CD4-positive, alpha-beta T cell (primary cell): ENCODE measurements around the gene DOCK4. TPM values are rescaled to one million over a fixed set of nuclear protein-coding genes. Genes with fewer than 3 reads are reported as not detected.

Experiments used
- ATAC-seq: fragments of 200-7000 bp; cut with Tn5 transposase; one replicate; pipeline ENCODE4 v1.10.0; 2022; ENCODE audit warnings: mild to moderate bottlenecking; ENCODE audit not compliant: poor library complexity
- CTCF ChIA-PET: fragments of 350-600 bp; sonication (Branson Sonifier 250); formaldehyde crosslinking; loops from one replicate; lab custom pipeline; 2021; ENCODE audit warnings: antibody characterized with exemption, inconsistent platforms; lab: Charles Lee
- POLR2A ChIA-PET: fragments of 350-600 bp; sonication (Branson Sonifier 250); formaldehyde crosslinking; loops from one replicate; lab custom pipeline; 2021; ENCODE audit warnings: antibody characterized with exemption, inconsistent platforms; lab: Charles Lee
- DNase-seq, 14 experiments: peaks; one replicate each; pipeline ENCODE4 v3.0.0-alpha.2; 2013 to 2020; ENCODE audit warnings: mixed read lengths in 2 of 14
- H3K27ac ChIP-seq, 2 donors: one replicate each; pipeline versions ENCODE4 v1.5.1 to v1.7.0; 2013; ENCODE audit warnings: low read length in 2 of 2, low read depth in 1 of 2, mild to moderate bottlenecking in 1 of 2
- H3K27me3 ChIP-seq, 2 experiments: 1 replicate in 1 of 2; 2 replicates in 1 of 2; pipeline versions ENCODE4 v1.6.1 to v1.7.0; 2013; ENCODE audit warnings: low read length in 2 of 2, control low read depth in 1 of 2, mild to moderate bottlenecking in 1 of 2, moderate library complexity in 1 of 2; ENCODE audit not compliant: insufficient read depth in 2 of 2, control insufficient read depth in 1 of 2
- H3K36me3 ChIP-seq: one replicate; pipeline ENCODE4 v1.6.1; 2013; ENCODE audit warnings: low read length, control low read depth; ENCODE audit not compliant: insufficient read depth
- H3K4me1 ChIP-seq: one replicate; pipeline ENCODE4 v1.6.1; 2013; ENCODE audit warnings: low read length, control low read depth; ENCODE audit not compliant: insufficient read depth
- H3K4me3 ChIP-seq: one replicate; pipeline ENCODE4 v1.5.1; 2013; ENCODE audit warnings: mild to moderate bottlenecking, low read length, moderate library complexity
- H3K9me3 ChIP-seq, 2 experiments: 1 replicate in 1 of 2; 2 replicates in 1 of 2; pipeline versions ENCODE4 v1.6.1 to v1.7.0; 2013; ENCODE audit warnings: low read length in 2 of 2, mild to moderate bottlenecking in 2 of 2, control low read depth in 1 of 2, moderate library complexity in 1 of 2; ENCODE audit not compliant: control insufficient read depth in 1 of 2, insufficient read depth in 1 of 2
- H3K27ac Mint-ChIP-seq: one replicate; pipeline ENCODE4 v1.8.0; 2020; ENCODE audit warnings: mixed read lengths
- H3K27me3 Mint-ChIP-seq: one replicate; pipeline ENCODE4 v1.8.0; 2021; ENCODE audit warnings: mixed read lengths
- H3K36me3 Mint-ChIP-seq: one replicate; pipeline ENCODE4 v1.8.0; 2021; ENCODE audit warnings: low read depth, mixed read lengths
- H3K4me1 Mint-ChIP-seq: one replicate; pipeline ENCODE4 v1.8.0; 2021; ENCODE audit warnings: low read depth, mixed read lengths
- H3K4me3 Mint-ChIP-seq: one replicate; pipeline ENCODE4 v1.8.0; 2020; ENCODE audit warnings: mild to moderate bottlenecking, mixed read lengths
- H3K9me3 Mint-ChIP-seq: one replicate; pipeline ENCODE4 v1.8.0; 2020; ENCODE audit warnings: mixed read lengths
- intact Hi-C, 2 experiments: fragments of 100-400 bp; cut with DNase I in 1 of 2; cut with micrococcal nuclease in 1 of 2; formaldehyde crosslinking; loops; one replicate each; pipeline versions ENCODE4 v1.15.1 to v1.9.0; 2023 to 2025; cut with DNase I, micrococcal nuclease
- total RNA-seq, 174 experiments: library from RNA in 2 of 174; stranded (reverse) in 2 of 174; gene quantifications; one replicate each; pipeline ENCODE4 v1.2.3 and lab custom pipeline; 2021 to 2026
- TF ChIP-seq, protein P1 (sequence below): fragments of 200-600 bp; IDR thresholded peaks from one replicate; pipeline ENCODE4 v1.8.0; 2022; ENCODE audit warnings: antibody characterized with exemption, mild to moderate bottlenecking

DOCK4 gene
- total RNA-seq, 2 experiments from 2014 or later, result 0.31 to 0.38 TPM

DNA sequence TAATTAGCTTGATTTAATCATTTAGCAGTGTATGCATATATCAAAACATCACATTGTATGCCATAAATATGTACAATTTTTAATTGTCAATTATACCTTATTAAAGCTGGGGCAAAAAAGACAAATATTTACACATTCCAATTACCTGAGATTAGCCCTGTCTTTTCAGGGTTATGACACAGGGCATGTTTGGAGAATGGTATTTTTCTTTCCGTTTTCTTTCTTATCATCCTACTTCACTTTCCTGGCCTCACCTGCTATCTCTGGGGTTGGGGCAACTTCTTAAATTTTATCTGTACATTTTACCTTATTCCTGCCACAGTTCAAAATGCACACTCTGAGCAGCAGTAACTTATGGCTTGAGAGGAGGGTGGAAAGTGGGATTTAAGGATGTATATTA lies 285.9 kb downstream of the DOCK4 start:
- Mint-ChIP-seq H3K9me3 (no peaks in the 10 kb centered on the region), H3K27ac (no peak overlapping the region), H3K36me3 (no peaks in the 10 kb centered on the region), H3K4me3 (no peak overlapping the region), H3K4me1 (no peaks in the 10 kb centered on the region), H3K27me3 (peaks cover 18% of the 10 kb centered on the region)
- no peaks in the 10 kb centered on the region for H3K4me1 ChIP-seq
- no peaks in the 10 kb centered on the region for H3K36me3 ChIP-seq
- ChIA-PET CTCF (no interaction called here), POLR2A (no interaction called here)
- no peak for ATAC-seq
- intact Hi-C loops, result no loop called here
- H3K4me3 ChIP-seq, result no peak overlapping the region
- no peak for DNase-seq
- peaks cover 0 to 7% of the 10 kb centered on the region in 2 experiments for H3K9me3 ChIP-seq
- no peak overlapping the region for H3K27ac ChIP-seq
- TF ChIP-seq, protein P1, sequence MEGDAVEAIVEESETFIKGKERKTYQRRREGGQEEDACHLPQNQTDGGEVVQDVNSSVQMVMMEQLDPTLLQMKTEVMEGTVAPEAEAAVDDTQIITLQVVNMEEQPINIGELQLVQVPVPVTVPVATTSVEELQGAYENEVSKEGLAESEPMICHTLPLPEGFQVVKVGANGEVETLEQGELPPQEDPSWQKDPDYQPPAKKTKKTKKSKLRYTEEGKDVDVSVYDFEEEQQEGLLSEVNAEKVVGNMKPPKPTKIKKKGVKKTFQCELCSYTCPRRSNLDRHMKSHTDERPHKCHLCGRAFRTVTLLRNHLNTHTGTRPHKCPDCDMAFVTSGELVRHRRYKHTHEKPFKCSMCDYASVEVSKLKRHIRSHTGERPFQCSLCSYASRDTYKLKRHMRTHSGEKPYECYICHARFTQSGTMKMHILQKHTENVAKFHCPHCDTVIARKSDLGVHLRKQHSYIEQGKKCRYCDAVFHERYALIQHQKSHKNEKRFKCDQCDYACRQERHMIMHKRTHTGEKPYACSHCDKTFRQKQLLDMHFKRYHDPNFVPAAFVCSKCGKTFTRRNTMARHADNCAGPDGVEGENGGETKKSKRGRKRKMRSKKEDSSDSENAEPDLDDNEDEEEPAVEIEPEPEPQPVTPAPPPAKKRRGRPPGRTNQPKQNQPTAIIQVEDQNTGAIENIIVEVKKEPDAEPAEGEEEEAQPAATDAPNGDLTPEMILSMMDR, result no peak
- H3K27me3 ChIP-seq, result no peaks in the 10 kb centered on the region

GRCh38 chr7:111919631-111920179 lies 286.5 kb downstream of the DOCK4 start:
- Histone ChIP-seq H3K4me1 (no peaks in the 10 kb centered on the region), H3K27ac (no peak overlapping the region)

DNA sequence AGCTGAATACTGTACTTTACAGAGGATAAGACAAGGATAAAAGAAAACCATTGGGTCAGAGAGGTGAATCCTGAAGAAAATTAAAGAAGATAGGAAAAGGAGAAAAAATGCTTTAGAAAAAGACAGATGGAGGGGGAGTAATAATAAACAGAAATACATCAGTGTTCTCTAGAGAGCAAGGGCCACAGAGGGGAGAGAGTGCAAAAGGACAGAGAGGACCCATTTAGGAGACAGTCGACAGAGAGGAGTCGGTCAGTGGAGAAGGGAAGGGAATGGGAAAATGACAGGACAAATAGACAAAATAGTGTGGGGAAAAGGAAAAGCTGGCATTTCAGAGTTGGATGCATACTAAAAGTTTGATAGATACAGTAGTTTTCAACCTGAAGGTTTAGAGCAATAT lies 287.0 kb downstream of the DOCK4 start:
- ChIA-PET CTCF (no interaction called here), POLR2A (no interaction called here)
- no peak for ATAC-seq
- no peak overlapping the region for H3K27ac Mint-ChIP-seq
- no peak overlapping the region for H3K4me3 ChIP-seq
- no peaks in the 10 kb centered on the region for H3K36me3 Mint-ChIP-seq
- H3K36me3 ChIP-seq, result no peaks in the 10 kb centered on the region
- H3K4me1 ChIP-seq, result no peaks in the 10 kb centered on the region
- TF ChIP-seq, protein P1, result no peak
- no peak for DNase-seq
- H3K9me3 Mint-ChIP-seq, result no peaks in the 10 kb centered on the region
- peaks cover 20% of the 10 kb centered on the region for H3K27me3 Mint-ChIP-seq
- no peaks in the 10 kb centered on the region for H3K27me3 ChIP-seq
- intact Hi-C loops, result no loop called here
- peaks cover 0 to 7% of the 10 kb centered on the region in 2 experiments for H3K9me3 ChIP-seq
- H3K4me1 Mint-ChIP-seq, result no peaks in the 10 kb centered on the region
- H3K4me3 Mint-ChIP-seq, result no peak overlapping the region
- H3K27ac ChIP-seq, result no peak overlapping the region

More at GRCh38 chr7:111919631-111920179, 286.5 kb downstream of the DOCK4 start:
- ChIA-PET CTCF (no interaction called here), POLR2A (no interaction called here)
- no peak overlapping the region for H3K27ac Mint-ChIP-seq
- ATAC-seq (no peak), DNase-seq (no peak)
- no peaks in the 10 kb centered on the region for H3K4me1 Mint-ChIP-seq
- TF ChIP-seq, protein P1, result no peak
- no peaks in the 10 kb centered on the region for H3K9me3 Mint-ChIP-seq
- H3K4me3 Mint-ChIP-seq, result no peak overlapping the region
- no peaks in the 10 kb centered on the region for H3K36me3 Mint-ChIP-seq
- no peaks in the 10 kb centered on the region for H3K27me3 ChIP-seq
- H3K36me3 ChIP-seq, result no peaks in the 10 kb centered on the region
- peaks cover 18% of the 10 kb centered on the region for H3K27me3 Mint-ChIP-seq
- intact Hi-C loops, result no loop called here
- H3K9me3 ChIP-seq, result peaks cover 0 to 7% of the 10 kb centered on the region in 2 experiments
- H3K4me3 ChIP-seq, result no peak overlapping the region
